Stomach (tissue), 19 donors: ENCODE measurements around the gene YIPF4. TPM values are rescaled to one million over a fixed set of nuclear protein-coding genes. Genes with fewer than 3 reads are reported as not detected.

Source experiments
- DNase-seq, 2 donors: peaks; one replicate each; pipeline versions ENCODE4 v3.0.0 to v3.0.0-alpha.2; 2013 to 2019
- H3K27ac ChIP-seq, 5 donors: fragments of 200-600 bp in 4 of 5; sonication (generic) in 4 of 5; one replicate each; pipeline ENCODE4 v1.5.1; 2013 to 2019; ENCODE audit warnings: mild to moderate bottlenecking in 1 of 5, moderate library complexity in 1 of 5
- H3K27me3 ChIP-seq, 3 donors: fragments of 200-600 bp; sonication (generic); one replicate each; pipeline ENCODE4 v1.5.1; 2017 to 2019; ENCODE audit warnings: mixed run types in 1 of 3
- H3K36me3 ChIP-seq, 4 donors: fragments of 200-600 bp; sonication (generic); 1 replicate in 3 of 4; 2 replicates in 1 of 4; pipeline ENCODE4 v1.5.1; 2016 to 2019
- H3K4me1 ChIP-seq, 4 donors: fragments of 200-600 bp; sonication (generic); one replicate each; pipeline ENCODE4 v1.5.1; 2016 to 2019
- H3K4me3 ChIP-seq, 4 donors: fragments of 200-600 bp; sonication (generic) in 3 of 4; one replicate each; pipeline ENCODE4 v1.5.1; 2016 to 2019; ENCODE audit warnings: mild to moderate bottlenecking in 1 of 4
- H3K9me3 ChIP-seq, 4 donors: fragments of 200-600 bp; sonication (generic); one replicate each; pipeline ENCODE4 v1.5.1; 2016 to 2019
- CTCF ChIP-seq, 7 experiments: fragments of 450-650 bp in 4 of 7; fragments of 200-600 bp in 3 of 7; sonication (generic) in 3 of 7; IDR thresholded peaks; one replicate each; pipeline ENCODE4 v1.5.1; 2016 to 2019; ENCODE audit warnings: antibody characterized with exemption in 7 of 7, control low read depth in 2 of 7, mild to moderate bottlenecking in 1 of 7
- EP300 ChIP-seq: sonication (generic); formaldehyde crosslinking; IDR thresholded peaks from one replicate; pipeline ENCODE4 v1.6.1; 2017; ENCODE audit warnings: antibody characterized with exemption
- POLR2A ChIP-seq, 4 donors: fragments of 450-650 bp; IDR thresholded peaks; one replicate each; pipeline ENCODE4 v1.6.1; 2016; ENCODE audit warnings: antibody characterized with exemption in 4 of 4, control low read depth in 2 of 4, mild to moderate bottlenecking in 1 of 4, moderate library complexity in 1 of 4
- POLR2AphosphoS5 ChIP-seq, 3 donors: sonication (generic); formaldehyde crosslinking; IDR thresholded peaks; one replicate each; pipeline ENCODE4 v1.6.1; 2016; ENCODE audit warnings: antibody characterized with exemption in 3 of 3
- WGBS, 5 donors: extraction: QIAGEN DNeasy Blood & Tissue Kit in 3 of 5; methylation state at CpG; one replicate each; pipeline versions ENCODE4 v1.1.5 to v1.1.7; 2013 to 2018; 5-methylcytosine and 5-hydroxymethylcytosine counted together
- intact Hi-C: fragments of 100-400 bp; cut with DNase I; formaldehyde crosslinking; loops from one replicate; pipeline ENCODE4 v1.15.1; 2023; ENCODE audit warnings: low total_unique reads
- long read RNA-seq, 10 donors: transcript quantifications; one replicate each; lab custom pipeline, GENCODE V29; 2026
- polyA plus RNA-seq, 3 donors: library from polyadenylated mRNA; stranded (reverse); fragments of 200-250 nt; gene quantifications; one replicate each; pipeline ENCODE4 v1.2.3, GENCODE V29; 2013
- total RNA-seq, 5 donors: library from RNA; depleted of rRNA; stranded (reverse); fragments of >200 nt; gene quantifications; one replicate each; pipeline versions ENCODE4 v1.1.0 to v1.2.3, GENCODE V29; 2014 to 2016
- donor health status: healthy with polysubstance abuse.
- donor health status: Bipolar disorder and iron deficiency.
- donor health status: healthy.

YIPF4 gene
- total RNA-seq (10 to 100 TPM in 3 of 5 donors, 1 to 10 TPM in 2; 5.3 to 68.3 (median 13.3) TPM), polyA plus RNA-seq (10 to 100 TPM in 1 of 3 donors, 1 to 10 TPM in 2; 6.0 to 14.3 (median 7.0) TPM)
- long read RNA-seq, donor 1, full-length matches to known transcripts, result 11 of 11 reads
- long read RNA-seq, donor 1, partial matches to known transcripts, result 0 of 11 reads
- long read RNA-seq, donor 1, other reads (novel, unspliced or antisense), result 0 of 11 reads
- long read RNA-seq, donor 2, full-length matches to known transcripts, result 22 of 22 reads
- long read RNA-seq, donor 2, partial matches to known transcripts, result 0 of 22 reads
- long read RNA-seq, donor 2, other reads (novel, unspliced or antisense), result 0 of 22 reads
- long read RNA-seq, donor 3, full-length matches to known transcripts, result 6 of 6 reads
- long read RNA-seq, donor 3, partial matches to known transcripts, result 0 of 6 reads
- long read RNA-seq, donor 3, other reads (novel, unspliced or antisense), result 0 of 6 reads
- long read RNA-seq, donor 4, full-length matches to known transcripts, result 2 of 2 reads
- long read RNA-seq, donor 4, partial matches to known transcripts, result 0 of 2 reads
- long read RNA-seq, donor 4, other reads (novel, unspliced or antisense), result 0 of 2 reads
- long read RNA-seq, donor 5, full-length matches to known transcripts, result 16 of 24 reads
- long read RNA-seq, donor 5, partial matches to known transcripts, result 8 of 24 reads
- long read RNA-seq, donor 5, other reads (novel, unspliced or antisense), result 0 of 24 reads
- long read RNA-seq, donor 6, result 0 reads
- long read RNA-seq, donor 7, full-length matches to known transcripts, result 30 of 37 reads
- long read RNA-seq, donor 7, partial matches to known transcripts, result 7 of 37 reads
- long read RNA-seq, donor 7, other reads (novel, unspliced or antisense), result 0 of 37 reads
- long read RNA-seq, donor 8, full-length matches to known transcripts, result 6 of 6 reads
- long read RNA-seq, donor 8, partial matches to known transcripts, result 0 of 6 reads
- long read RNA-seq, donor 8, other reads (novel, unspliced or antisense), result 0 of 6 reads
- long read RNA-seq, donor 9, full-length matches to known transcripts, result 12 of 23 reads
- long read RNA-seq, donor 9, partial matches to known transcripts, result 11 of 23 reads
- long read RNA-seq, donor 9, other reads (novel, unspliced or antisense), result 0 of 23 reads
- long read RNA-seq, donor 10, full-length matches to known transcripts, result 4 of 12 reads
- long read RNA-seq, donor 10, partial matches to known transcripts, result 8 of 12 reads
- long read RNA-seq, donor 10, other reads (novel, unspliced or antisense), result 0 of 12 reads

- DNase-seq, result peak; percentile 86 to 97
- WGBS, 5 donors, result 0 to 1% (median 0%) methylated on average over 12 to 59 of the region's 59 CpGs
Observed at GRCh38 chr2:32277674-32278477, at the start of gene YIPF4. TSS of gene YIPF4 (plus strand) at chr2:32277904. CDS start at chr2:32278156, 252 bp downstream.

GRCh38 chr2:32228181-32228580, 49.5 kb upstream of the YIPF4 start:
- Histone ChIP-seq H3K27me3 (no peaks in the 10 kb centered on the region), H3K36me3 (peaks cover 0 to 32% (median 28%) of the 10 kb centered on the region in 4 donors), H3K27ac (no peak overlapping the region), H3K4me1 (peaks cover 0 to 5% (median 0%) of the 10 kb centered on the region in 4 donors), H3K9me3 (no peaks in the 10 kb centered on the region), H3K4me3 (no peak overlapping the region)
- WGBS, 5 donors, result 79 to 92% (median 86%) methylated on average over 2 of the region's 2 CpGs
- TF ChIP-seq EP300 (no peak), POLR2A (IDR thresholded peaks at IDR 0.05) (no peak), POLR2AphosphoS5 (IDR thresholded peaks at IDR 0.05) (no peak), CTCF (IDR thresholded peaks at IDR 0.05) (no peak)
- DNase-seq, result no peak
- intact Hi-C loops, result no loop called here

More at GRCh38 chr2:32277674-32278477, at the start of gene YIPF4:
- intact Hi-C loops, result no loop called here
- peaks cover 0 to 3% (median 0%) of the 10 kb centered on the region in 3 donors for H3K27me3 ChIP-seq
- peaks cover 8 to 19% (median 17%) of the 10 kb centered on the region in 4 donors for H3K36me3 ChIP-seq
- TF ChIP-seq EP300 (no peak), POLR2AphosphoS5 (IDR thresholded peaks at IDR 0.05) (peak; percentile 48 to 76 (median 55)), CTCF (IDR thresholded peaks at IDR 0.05) (no peak), POLR2A (IDR thresholded peaks at IDR 0.05) (no peak)
- peak within 1 kb of the TSS; percentile 86 to 91 (median 89) for H3K27ac ChIP-seq
- H3K4me1 ChIP-seq, result peaks cover 13 to 46% (median 30%) of the 10 kb centered on the region in 4 donors
- H3K9me3 ChIP-seq, result no peaks in the 10 kb centered on the region
- H3K4me3 ChIP-seq, result peak within 1 kb of the TSS; percentile 96 to 100 (median 98)

GRCh38 chr2:32229635-32230034, 48.1 kb upstream of the YIPF4 start:
- WGBS, 5 donors, result 40 to 61% (median 49%) methylated on average over 1 of the region's 1 CpG
- Histone ChIP-seq H3K9me3 (no peaks in the 10 kb centered on the region), H3K27ac (no peak overlapping the region), H3K4me1 (peaks cover 0 to 5% (median 0%) of the 10 kb centered on the region in 4 donors), H3K36me3 (peaks cover 0 to 23% (median 15%) of the 10 kb centered on the region in 4 donors), H3K4me3 (no peak overlapping the region), H3K27me3 (no peaks in the 10 kb centered on the region)
- intact Hi-C loops, result no loop called here
- DNase-seq, result no peak
- TF ChIP-seq POLR2A (IDR thresholded peaks at IDR 0.05) (no peak), CTCF (IDR thresholded peaks at IDR 0.05) (no peak), EP300 (no peak), POLR2AphosphoS5 (IDR thresholded peaks at IDR 0.05) (no peak)
